Activated naive CD8-positive, alpha-beta T cell (primary cell): ENCODE measurements around the gene DENND1A.
A peak's percentile ranks its signal among the peaks of the same experiment; 100 is the strongest.

ENCODE experiments used
- H3K27ac Mint-ChIP-seq: one replicate; pipeline ENCODE4 v1.8.0; 2021; ENCODE audit warnings: mixed read lengths
- H3K27me3 Mint-ChIP-seq: one replicate; pipeline ENCODE4 v1.8.0; 2021; ENCODE audit warnings: mixed read lengths
- H3K36me3 Mint-ChIP-seq: one replicate; pipeline ENCODE4 v1.8.0; 2021; ENCODE audit warnings: mixed read lengths
- H3K4me1 Mint-ChIP-seq: one replicate; pipeline ENCODE4 v1.8.0; 2021; ENCODE audit warnings: low read depth, mixed read lengths
- H3K4me3 Mint-ChIP-seq: one replicate; pipeline ENCODE4 v1.8.0; 2021; ENCODE audit warnings: mild to moderate bottlenecking, mixed read lengths
- H3K9me3 Mint-ChIP-seq: one replicate; pipeline ENCODE4 v1.8.0; 2021; ENCODE audit warnings: low read depth, mixed read lengths

Gene DENND1A

GRCh38 chr9:123871781-123872180 is 58.1 kb downstream of the DENND1A start:
- H3K36me3 Mint-ChIP-seq = peaks cover 25% of the 10 kb centered on the region
- H3K9me3 Mint-ChIP-seq = no peaks in the 10 kb centered on the region

GRCh38 chr9:123868002-123868401 is 61.9 kb downstream of the DENND1A start:
- H3K36me3 Mint-ChIP-seq = peaks cover 21% of the 10 kb centered on the region
- peak overlapping the region; percentile 63 for H3K4me3 Mint-ChIP-seq
- H3K27ac Mint-ChIP-seq = no peak overlapping the region
- H3K27me3 Mint-ChIP-seq = no peaks in the 10 kb centered on the region
- peaks cover 39% of the 10 kb centered on the region for H3K4me1 Mint-ChIP-seq
- H3K9me3 Mint-ChIP-seq = no peaks in the 10 kb centered on the region

More at GRCh38 chr9:123871781-123872180, 58.1 kb downstream of the DENND1A start:
- Mint-ChIP-seq H3K27ac (no peak overlapping the region), H3K4me1 (peaks cover 27% of the 10 kb centered on the region), H3K27me3 (no peaks in the 10 kb centered on the region), H3K4me3 (no peak overlapping the region)

DNA sequence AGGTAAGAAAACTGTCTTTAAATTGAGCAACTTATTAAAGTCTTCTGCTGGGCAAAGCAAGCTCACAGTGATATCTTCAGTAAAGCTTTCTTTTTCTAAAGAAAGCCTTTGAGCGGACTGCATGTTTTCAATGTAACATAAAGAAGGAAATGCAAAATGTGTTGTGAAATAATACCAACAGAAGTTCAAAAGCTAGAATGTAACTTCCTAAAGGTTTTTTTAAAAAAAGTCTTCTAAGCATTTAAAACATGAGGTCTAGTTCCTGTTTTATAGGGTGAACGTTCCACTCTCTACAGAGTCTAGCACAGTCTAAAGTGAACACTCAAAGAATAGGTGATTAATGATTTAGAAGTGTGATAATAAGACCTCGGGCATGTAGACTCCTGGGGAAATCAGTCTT is 62.9 kb downstream of the DENND1A start:
- peaks cover 21% of the 10 kb centered on the region for H3K36me3 Mint-ChIP-seq
- peak overlapping the region; percentile 55 for H3K27ac Mint-ChIP-seq
- H3K27me3 Mint-ChIP-seq = no peaks in the 10 kb centered on the region
- H3K9me3 Mint-ChIP-seq = no peaks in the 10 kb centered on the region
- H3K4me1 Mint-ChIP-seq = peaks cover 37% of the 10 kb centered on the region
- peak overlapping the region; percentile 54 for H3K4me3 Mint-ChIP-seq

DNA sequence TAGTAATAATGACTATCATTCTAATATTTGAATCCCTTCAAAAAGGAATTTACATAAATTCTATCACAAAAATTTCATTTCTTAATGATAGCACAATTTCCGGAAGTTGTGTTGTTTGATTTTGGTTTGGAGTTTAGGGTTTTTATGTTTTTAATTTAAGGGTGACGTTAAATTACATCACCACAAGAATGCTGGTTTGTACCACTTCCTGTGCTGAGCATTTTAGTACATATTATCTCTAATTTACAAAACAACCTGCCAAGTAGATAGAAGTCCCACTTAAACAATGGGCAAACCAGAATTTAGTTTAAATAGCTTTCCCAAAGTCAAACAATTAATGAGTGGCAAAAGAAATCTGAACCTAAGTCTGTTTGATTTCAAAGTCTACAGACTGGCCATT is 63.4 kb downstream of the DENND1A start:
- peaks cover 18% of the 10 kb centered on the region for H3K36me3 Mint-ChIP-seq
- H3K27ac Mint-ChIP-seq = no peak overlapping the region
- peak overlapping the region; percentile 38 for H3K4me3 Mint-ChIP-seq
- H3K9me3 Mint-ChIP-seq = no peaks in the 10 kb centered on the region
- peaks cover 34% of the 10 kb centered on the region for H3K4me1 Mint-ChIP-seq
- H3K27me3 Mint-ChIP-seq = no peaks in the 10 kb centered on the region

DNA sequence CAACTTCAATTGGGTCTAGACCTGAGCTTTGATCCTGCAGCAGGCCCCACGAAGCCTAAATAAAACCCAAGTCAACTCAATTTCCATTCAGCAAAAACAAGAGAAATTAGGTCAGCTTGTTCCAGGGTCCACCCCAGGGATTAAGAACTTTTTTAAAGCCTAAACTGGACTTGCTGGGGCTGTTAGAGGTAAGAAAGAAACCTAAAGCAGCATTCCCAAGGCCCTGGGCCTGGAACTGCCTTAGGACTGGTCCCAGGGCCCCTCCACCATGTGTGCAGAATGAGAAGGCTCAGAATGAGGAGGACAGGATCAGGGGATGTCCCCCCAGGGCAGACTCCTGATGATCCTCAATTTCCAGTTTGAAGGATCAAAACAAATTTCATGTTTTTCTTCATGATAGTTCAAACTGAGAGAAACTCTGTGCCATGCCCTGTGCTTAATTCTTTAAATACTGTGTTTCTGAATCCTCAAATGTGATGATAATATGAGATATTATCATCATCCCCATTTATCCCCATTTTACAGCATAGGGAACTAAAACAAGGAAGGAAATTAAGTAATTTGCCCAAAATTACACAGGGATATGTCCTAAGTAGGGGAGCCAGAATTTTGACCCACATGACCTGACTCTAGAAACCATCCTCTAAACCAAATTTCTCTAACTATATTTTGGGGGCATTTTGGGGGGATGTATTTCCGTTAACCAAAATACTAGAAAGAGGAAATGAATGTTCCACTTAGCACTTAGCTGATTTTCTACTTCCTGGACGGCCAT is 64.5 kb downstream of the DENND1A start:
- Mint-ChIP-seq H3K9me3 (no peaks in the 10 kb centered on the region), H3K27me3 (no peaks in the 10 kb centered on the region), H3K4me1 (peaks cover 32% of the 10 kb centered on the region)

GRCh38 chr9:123864251-123864650 is 65.7 kb downstream of the DENND1A start:
- H3K36me3 Mint-ChIP-seq = peaks cover 14% of the 10 kb centered on the region
- H3K9me3 Mint-ChIP-seq = no peaks in the 10 kb centered on the region
- no peak overlapping the region for H3K27ac Mint-ChIP-seq
- peaks cover 32% of the 10 kb centered on the region for H3K4me1 Mint-ChIP-seq
- no peak overlapping the region for H3K4me3 Mint-ChIP-seq
- no peaks in the 10 kb centered on the region for H3K27me3 Mint-ChIP-seq

More for the DNA sequence above, 64.5 kb downstream of the DENND1A start:
- Mint-ChIP-seq H3K27ac (no peak overlapping the region), H3K4me3 (no peak overlapping the region), H3K36me3 (peaks cover 18% of the 10 kb centered on the region)

GRCh38 chr9:123863164-123863855 is 66.6 kb downstream of the DENND1A start:
- peaks cover 18% of the 10 kb centered on the region for H3K36me3 Mint-ChIP-seq
- no peak overlapping the region for H3K4me3 Mint-ChIP-seq
- no peaks in the 10 kb centered on the region for H3K27me3 Mint-ChIP-seq
- peaks cover 27% of the 10 kb centered on the region for H3K4me1 Mint-ChIP-seq
- H3K27ac Mint-ChIP-seq = no peak overlapping the region
- no peaks in the 10 kb centered on the region for H3K9me3 Mint-ChIP-seq

DNA sequence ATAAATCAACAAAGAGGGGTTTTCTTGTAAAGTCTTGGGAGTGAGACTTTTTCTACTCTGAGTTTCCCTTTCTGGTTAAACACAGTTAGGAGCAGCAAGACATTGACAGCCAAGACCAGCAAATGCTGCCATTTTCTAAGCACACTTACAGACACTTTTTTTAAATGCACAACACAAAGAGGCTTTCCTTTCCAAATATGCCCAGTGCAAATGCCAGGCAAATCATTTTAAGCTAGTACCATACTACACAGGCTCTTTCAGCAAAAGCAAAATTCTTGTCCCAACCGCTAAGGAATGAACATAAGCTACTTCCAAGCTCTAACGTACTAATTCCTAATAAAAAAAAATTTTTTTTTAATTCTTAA is 68.2 kb downstream of the DENND1A start:
- no peaks in the 10 kb centered on the region for H3K27me3 Mint-ChIP-seq
- no peak overlapping the region for H3K27ac Mint-ChIP-seq

GRCh38 chr9:123861086-123861755 is 68.7 kb downstream of the DENND1A start:
- peaks cover 29% of the 10 kb centered on the region for H3K36me3 Mint-ChIP-seq
- peaks cover 6% of the 10 kb centered on the region for H3K4me1 Mint-ChIP-seq
- no peaks in the 10 kb centered on the region for H3K27me3 Mint-ChIP-seq
- H3K9me3 Mint-ChIP-seq = no peaks in the 10 kb centered on the region
- H3K4me3 Mint-ChIP-seq = no peak overlapping the region
- H3K27ac Mint-ChIP-seq = no peak overlapping the region

More for the DNA sequence above, 68.2 kb downstream of the DENND1A start:
- peaks cover 23% of the 10 kb centered on the region for H3K36me3 Mint-ChIP-seq
- H3K4me3 Mint-ChIP-seq = no peak overlapping the region
- H3K4me1 Mint-ChIP-seq = peaks cover 11% of the 10 kb centered on the region
- H3K9me3 Mint-ChIP-seq = no peaks in the 10 kb centered on the region

DNA sequence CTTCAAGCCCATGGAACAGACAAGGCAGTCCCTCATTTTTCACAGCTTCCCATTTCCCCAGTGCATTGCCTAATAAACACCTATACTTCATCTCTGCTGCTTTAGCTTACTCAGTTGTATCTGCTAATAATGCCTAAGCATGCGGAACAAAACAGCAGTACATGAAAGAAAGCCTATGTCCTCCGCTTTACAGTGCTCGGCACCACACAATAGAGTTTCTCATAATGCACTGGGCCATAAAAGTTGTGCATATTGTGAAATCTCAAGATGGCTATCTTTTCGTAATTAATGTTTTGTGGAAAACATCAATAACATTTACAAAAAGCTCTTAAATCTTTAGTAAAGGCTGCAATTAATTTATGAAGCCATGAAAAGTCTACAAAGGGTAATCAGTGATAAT is 69.3 kb downstream of the DENND1A start:
- Mint-ChIP-seq H3K4me3 (no peak overlapping the region), H3K9me3 (no peaks in the 10 kb centered on the region), H3K4me1 (no peaks in the 10 kb centered on the region), H3K27ac (no peak overlapping the region), H3K36me3 (peaks cover 30% of the 10 kb centered on the region), H3K27me3 (no peaks in the 10 kb centered on the region)

- Mint-ChIP-seq H3K27ac (no peak overlapping the region), H3K4me1 (peaks cover 18% of the 10 kb centered on the region), H3K4me3 (no peak overlapping the region), H3K9me3 (peaks cover 13% of the 10 kb centered on the region), H3K27me3 (no peaks in the 10 kb centered on the region), H3K36me3 (peaks cover 46% of the 10 kb centered on the region)
These were observed 77.5 kb downstream of the DENND1A start for GRCh38 chr9:123852403-123852802.

DNA sequence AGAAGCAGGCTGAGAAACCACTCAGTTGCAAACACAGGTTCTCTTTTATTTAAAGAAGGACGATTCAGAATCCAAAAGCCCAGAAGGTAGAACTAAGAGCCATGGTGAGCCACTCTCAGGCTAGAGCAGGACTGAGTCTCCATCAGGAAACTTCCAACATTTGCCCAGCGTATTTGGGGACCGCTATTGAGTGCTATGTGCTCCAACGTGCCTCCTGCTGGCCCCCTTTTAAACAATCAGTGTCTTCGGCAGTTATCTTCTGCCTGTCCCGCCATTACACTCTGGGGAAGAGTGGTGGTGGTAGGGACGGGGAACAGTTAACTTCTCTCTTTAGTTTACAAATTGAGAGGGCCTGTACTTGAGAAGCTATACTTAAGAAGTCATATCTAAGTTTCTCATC is 78.1 kb downstream of the DENND1A start:
- Mint-ChIP-seq H3K27ac (no peak overlapping the region), H3K9me3 (peaks cover 19% of the 10 kb centered on the region), H3K4me1 (peaks cover 18% of the 10 kb centered on the region), H3K27me3 (no peaks in the 10 kb centered on the region), H3K4me3 (no peak overlapping the region), H3K36me3 (peaks cover 46% of the 10 kb centered on the region)

DNA sequence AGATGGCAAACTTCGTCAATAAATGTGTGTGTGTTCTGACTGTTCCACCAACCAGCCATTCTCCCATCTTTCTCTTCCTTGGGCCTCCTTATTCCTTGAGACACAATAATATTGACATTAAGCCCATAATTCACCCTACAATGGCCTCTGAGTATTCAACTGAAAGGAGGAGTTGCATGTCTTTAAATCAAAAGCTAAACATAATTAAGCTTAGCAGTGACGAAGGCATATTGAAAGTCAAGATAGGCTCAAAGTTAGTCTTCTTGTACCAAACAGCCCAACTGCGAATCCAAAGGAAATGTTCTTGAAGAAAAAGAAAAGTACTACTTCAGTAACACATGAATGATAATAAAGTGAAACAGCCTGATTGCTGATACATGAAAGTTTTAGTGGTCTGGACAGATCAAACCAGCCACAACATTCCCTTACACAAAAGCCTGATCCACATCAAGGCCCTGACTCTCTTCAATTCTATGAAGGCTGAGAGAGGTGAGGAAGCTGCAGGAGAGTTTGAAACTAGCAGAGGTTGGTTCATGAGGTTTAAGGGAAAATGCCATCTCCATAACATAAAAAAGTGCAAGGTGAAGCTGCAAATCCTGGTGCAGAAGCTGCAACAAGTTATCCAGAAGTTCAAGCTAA is 81.4 kb downstream of the DENND1A start:
- H3K9me3 Mint-ChIP-seq = peaks cover 27% of the 10 kb centered on the region

DNA sequence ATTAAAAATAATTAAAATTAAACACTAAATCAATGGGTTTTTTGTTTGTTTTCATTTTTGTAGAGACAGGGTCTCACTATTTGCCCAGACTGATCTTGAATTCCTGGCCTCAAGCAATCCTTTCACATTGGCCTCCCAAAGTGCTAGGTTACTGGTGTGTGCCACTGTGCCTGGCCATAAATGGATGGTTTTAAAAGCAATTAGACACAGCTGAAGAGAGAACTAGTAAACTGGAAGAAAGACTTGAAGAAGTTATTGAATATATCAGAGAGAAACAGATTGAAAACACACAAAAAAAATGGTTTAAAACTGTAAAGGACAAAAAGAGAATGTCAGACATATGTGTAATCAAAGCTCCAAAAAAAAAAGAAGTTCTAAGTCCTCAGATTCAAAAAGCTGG is 83.0 kb downstream of the DENND1A start:
- no peaks in the 10 kb centered on the region for H3K27me3 Mint-ChIP-seq
- H3K4me3 Mint-ChIP-seq = no peak overlapping the region
- peaks cover 36% of the 10 kb centered on the region for H3K9me3 Mint-ChIP-seq
- no peak overlapping the region for H3K27ac Mint-ChIP-seq
- peaks cover 57% of the 10 kb centered on the region for H3K36me3 Mint-ChIP-seq
- peaks cover 18% of the 10 kb centered on the region for H3K4me1 Mint-ChIP-seq

More for the DNA sequence above, 81.4 kb downstream of the DENND1A start:
- peaks cover 18% of the 10 kb centered on the region for H3K4me1 Mint-ChIP-seq
- no peaks in the 10 kb centered on the region for H3K27me3 Mint-ChIP-seq
- H3K36me3 Mint-ChIP-seq = peaks cover 44% of the 10 kb centered on the region
- no peak overlapping the region for H3K4me3 Mint-ChIP-seq
- no peak overlapping the region for H3K27ac Mint-ChIP-seq

DNA sequence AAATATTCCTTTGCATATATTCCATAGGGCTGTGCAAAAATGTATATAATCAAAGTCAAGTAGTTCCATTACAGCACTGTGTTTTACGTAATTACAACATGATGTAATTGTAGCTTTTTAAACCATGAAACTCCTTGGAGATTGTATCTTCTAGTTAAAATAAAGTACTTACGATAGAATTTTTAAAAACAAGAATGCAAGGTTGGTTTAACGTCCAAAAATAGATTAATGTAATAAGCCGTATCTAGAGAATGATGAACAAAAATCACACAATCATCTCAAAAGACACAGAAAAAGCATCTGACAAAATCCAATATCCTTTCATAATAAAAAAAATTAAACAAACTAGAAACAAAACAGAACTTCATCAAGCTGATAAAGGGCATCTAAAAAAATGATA is 86.2 kb downstream of the DENND1A start:
- no peaks in the 10 kb centered on the region for H3K27me3 Mint-ChIP-seq
- H3K4me3 Mint-ChIP-seq = no peak overlapping the region
- H3K27ac Mint-ChIP-seq = no peak overlapping the region
- H3K4me1 Mint-ChIP-seq = peaks cover 5% of the 10 kb centered on the region
- H3K9me3 Mint-ChIP-seq = peaks cover 29% of the 10 kb centered on the region
- H3K36me3 Mint-ChIP-seq = peaks cover 48% of the 10 kb centered on the region
